Neural progenitor cell (in vitro differentiated cells): ENCODE data around the gene FLCN. TPM values are rescaled to one million over a fixed set of nuclear protein-coding genes. Genes with fewer than 3 reads are reported as not detected.

Experiments used
- DNase-seq: peaks from one replicate; pipeline ENCODE4 v3.0.0-alpha.2; 2016; ENCODE audit warnings: low spot score
- H2AFZ ChIP-seq: fragments of 200-600 bp; sonication (generic); replicated peaks from 2 replicates; pipeline ENCODE4 v1.6.1; 2016; ENCODE audit warnings: antibody characterized with exemption
- H3F3A ChIP-seq: fragments of 200-600 bp; sonication (generic); 2 replicates; pipeline ENCODE4 v1.6.1; 2016; ENCODE audit warnings: antibody characterized with exemption, low read depth
- H3K27ac ChIP-seq: fragments of 200-600 bp; sonication (generic); 2 replicates; pipeline ENCODE4 v1.5.1; 2016; ENCODE audit warnings: mild to moderate bottlenecking
- H3K27me3 ChIP-seq: fragments of 200-600 bp; sonication (generic); 2 replicates; pipeline ENCODE4 v1.6.1; 2016; ENCODE audit warnings: mild to moderate bottlenecking, moderate library complexity
- H3K36me3 ChIP-seq: fragments of 200-600 bp; sonication (generic); 2 replicates; pipeline ENCODE4 v1.5.1; 2016
- H3K4me1 ChIP-seq: fragments of 200-600 bp; sonication (generic); 2 replicates; pipeline ENCODE4 v1.6.1; 2016; ENCODE audit warnings: mixed run types
- H3K4me2 ChIP-seq: fragments of 200-600 bp; sonication (generic); 2 replicates; pipeline ENCODE4 v1.6.1; 2016
- H3K4me3 ChIP-seq: fragments of 200-600 bp; sonication (generic); 2 replicates; pipeline ENCODE4 v1.5.1; 2016
- H3K79me2 ChIP-seq: fragments of 200-600 bp; sonication (generic); 2 replicates; pipeline ENCODE4 v1.6.1; 2016; ENCODE audit warnings: low read depth
- H3K9ac ChIP-seq: fragments of 200-600 bp; sonication (generic); 2 replicates; pipeline ENCODE4 v1.6.1; 2016
- H3K9me3 ChIP-seq: fragments of 200-600 bp; sonication (generic); 2 replicates; pipeline ENCODE4 v1.5.1; 2016; ENCODE audit warnings: low read depth
- H4K20me1 ChIP-seq: fragments of 200-600 bp; sonication (generic); 2 replicates; pipeline ENCODE4 v1.6.1; 2016; ENCODE audit warnings: low read depth
- H3K27ac Mint-ChIP-seq: 3 replicates; pipeline ENCODE4 v1.8.0; 2021; ENCODE audit warnings: mixed read lengths
- H3K27me3 Mint-ChIP-seq: 2 replicates; pipeline ENCODE4 v1.8.0; 2022; ENCODE audit warnings: low read depth, mild to moderate bottlenecking, inconsistent platforms, moderate library complexity, mixed read lengths; ENCODE audit not compliant: insufficient read depth
- H3K36me3 Mint-ChIP-seq: 3 replicates; pipeline ENCODE4 v1.8.0; 2021; ENCODE audit warnings: mixed read lengths
- H3K4me1 Mint-ChIP-seq: 3 replicates; pipeline ENCODE4 v1.8.0; 2021; ENCODE audit warnings: mixed read lengths
- H3K4me3 Mint-ChIP-seq: 3 replicates; pipeline ENCODE4 v1.8.0; 2021; ENCODE audit warnings: mild to moderate bottlenecking, moderate library complexity, mixed read lengths
- H3K9me3 Mint-ChIP-seq: 3 replicates; pipeline ENCODE4 v1.8.0; 2020; ENCODE audit warnings: mixed read lengths
- EZH2 ChIP-seq: fragments of 200-600 bp; sonication (generic); IDR thresholded peaks from 2 replicates; pipeline ENCODE4 v1.6.1; 2017; ENCODE audit warnings: antibody characterized with exemption, mild to moderate bottlenecking, moderate library complexity
- EZH2phosphoT487 ChIP-seq: fragments of 200-600 bp; sonication (generic); IDR thresholded peaks from 2 replicates; pipeline ENCODE4 v1.6.1; 2017; ENCODE audit warnings: antibody characterized with exemption
- total RNA-seq: library from RNA; depleted of rRNA; stranded (reverse); fragments of >200 nt; gene quantifications from 2 replicates; pipeline ENCODE4 v1.2.3, GENCODE V29; 2015; ENCODE audit warnings: low replicate concordance
- TF ChIP-seq, protein P1 (sequence below): fragments of 200-600 bp; sonication (generic); IDR thresholded peaks from 2 replicates; pipeline ENCODE4 v1.5.1; 2017; ENCODE audit warnings: antibody characterized with exemption, mild to moderate bottlenecking

Gene FLCN
- total RNA-seq, 1 donor from 2014 or later: 16.3 TPM

DNA sequence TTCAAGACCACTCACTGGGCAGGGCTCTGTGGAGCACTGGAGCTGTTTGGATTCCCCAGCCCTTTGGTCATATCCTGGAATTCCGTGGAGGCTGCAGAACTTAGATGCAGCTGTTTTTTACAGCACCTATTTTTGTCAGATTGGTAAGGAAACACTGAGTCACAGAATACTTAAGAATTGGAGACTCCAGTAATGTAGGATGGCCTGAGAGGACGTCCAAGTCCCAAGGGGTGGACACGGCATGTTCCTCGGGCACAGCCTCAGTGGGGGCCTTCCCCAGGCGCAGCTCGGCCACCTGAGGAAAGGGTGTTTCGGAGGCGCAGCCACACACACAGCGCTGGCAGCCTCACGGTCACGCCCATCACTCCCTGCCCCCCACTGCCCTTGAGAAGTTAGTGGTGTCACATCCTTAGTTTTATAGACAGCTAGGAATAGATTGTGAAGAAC lies 45.6 kb downstream of the FLCN start:
- no peak overlapping the region for H3K27ac Mint-ChIP-seq
- H4K20me1 ChIP-seq: no peaks in the 10 kb centered on the region
- H3K9ac ChIP-seq: no peak overlapping the region
- no peak overlapping the region for H3K4me3 Mint-ChIP-seq
- H3F3A ChIP-seq: peaks cover 3% of the 10 kb centered on the region
- no peaks in the 10 kb centered on the region for H3K36me3 ChIP-seq
- H3K36me3 Mint-ChIP-seq: peaks cover 9% of the 10 kb centered on the region
- H3K9me3 ChIP-seq: no peaks in the 10 kb centered on the region
- no peaks in the 10 kb centered on the region for H3K9me3 Mint-ChIP-seq
- TF ChIP-seq EZH2phosphoT487: no peak
- TF ChIP-seq, protein P1, sequence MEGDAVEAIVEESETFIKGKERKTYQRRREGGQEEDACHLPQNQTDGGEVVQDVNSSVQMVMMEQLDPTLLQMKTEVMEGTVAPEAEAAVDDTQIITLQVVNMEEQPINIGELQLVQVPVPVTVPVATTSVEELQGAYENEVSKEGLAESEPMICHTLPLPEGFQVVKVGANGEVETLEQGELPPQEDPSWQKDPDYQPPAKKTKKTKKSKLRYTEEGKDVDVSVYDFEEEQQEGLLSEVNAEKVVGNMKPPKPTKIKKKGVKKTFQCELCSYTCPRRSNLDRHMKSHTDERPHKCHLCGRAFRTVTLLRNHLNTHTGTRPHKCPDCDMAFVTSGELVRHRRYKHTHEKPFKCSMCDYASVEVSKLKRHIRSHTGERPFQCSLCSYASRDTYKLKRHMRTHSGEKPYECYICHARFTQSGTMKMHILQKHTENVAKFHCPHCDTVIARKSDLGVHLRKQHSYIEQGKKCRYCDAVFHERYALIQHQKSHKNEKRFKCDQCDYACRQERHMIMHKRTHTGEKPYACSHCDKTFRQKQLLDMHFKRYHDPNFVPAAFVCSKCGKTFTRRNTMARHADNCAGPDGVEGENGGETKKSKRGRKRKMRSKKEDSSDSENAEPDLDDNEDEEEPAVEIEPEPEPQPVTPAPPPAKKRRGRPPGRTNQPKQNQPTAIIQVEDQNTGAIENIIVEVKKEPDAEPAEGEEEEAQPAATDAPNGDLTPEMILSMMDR: no peak
- TF ChIP-seq EZH2: no peak
- H3K4me1 Mint-ChIP-seq: peaks cover 4% of the 10 kb centered on the region
- no peak for DNase-seq
- no peaks in the 10 kb centered on the region for H3K4me1 ChIP-seq
- no peaks in the 10 kb centered on the region for H3K27me3 ChIP-seq
- no peak overlapping the region for H2AFZ ChIP-seq
- no peak overlapping the region for H3K27ac ChIP-seq
- H3K79me2 ChIP-seq: no peaks in the 10 kb centered on the region
- no peaks in the 10 kb centered on the region for H3K27me3 Mint-ChIP-seq
- no peak overlapping the region for H3K4me3 ChIP-seq
- H3K4me2 ChIP-seq: no peak overlapping the region

DNA sequence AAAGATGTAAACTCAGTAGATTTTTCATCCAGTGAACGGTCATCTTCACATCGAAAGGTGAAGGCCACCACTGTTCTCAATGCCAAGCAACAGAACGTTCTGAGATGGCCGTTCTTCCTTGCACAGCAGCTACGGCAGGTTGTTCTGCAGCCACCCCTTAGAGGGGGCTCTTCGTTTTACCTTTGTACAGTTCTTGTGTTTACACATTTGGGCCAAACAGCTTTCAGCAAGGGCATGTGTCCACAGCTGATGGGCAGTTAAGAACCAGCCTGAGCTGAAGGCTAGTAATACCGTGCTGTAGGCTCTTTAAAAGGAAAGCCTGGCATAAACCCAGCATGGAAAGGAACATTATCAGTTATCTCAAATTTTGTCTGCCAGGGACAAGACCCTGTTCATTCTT lies 46.8 kb downstream of the FLCN start:
- TF ChIP-seq, protein P1: no peak
- TF ChIP-seq EZH2 (no peak), EZH2phosphoT487 (no peak)

DNA sequence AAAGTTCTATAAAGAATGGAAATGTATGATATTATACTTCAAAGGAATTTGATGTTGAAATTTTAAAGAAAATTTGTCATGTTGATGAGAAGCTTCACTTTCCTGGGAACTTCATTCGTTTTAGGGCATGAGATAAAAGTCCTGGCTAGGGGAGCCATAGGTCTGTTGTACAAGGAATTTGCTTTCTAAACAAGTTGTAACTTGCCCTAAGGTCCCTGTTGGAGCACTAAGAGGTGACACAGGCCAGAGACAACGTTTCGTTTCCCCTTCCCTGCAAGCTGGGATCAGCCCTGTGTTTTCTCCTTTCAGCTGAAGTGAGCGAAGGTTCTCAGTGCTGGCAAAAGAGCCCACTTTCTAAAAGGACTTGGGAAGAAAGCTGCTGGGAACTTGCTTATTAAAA lies 47.4 kb downstream of the FLCN start:
- Mint-ChIP-seq H3K9me3 (no peaks in the 10 kb centered on the region), H3K36me3 (peaks cover 12% of the 10 kb centered on the region), H3K4me1 (peaks cover 4% of the 10 kb centered on the region), H3K27me3 (no peaks in the 10 kb centered on the region), H3K4me3 (no peak overlapping the region), H3K27ac (no peak overlapping the region)
- H3K4me1 ChIP-seq: no peaks in the 10 kb centered on the region
- no peak overlapping the region for H3K4me3 ChIP-seq
- TF ChIP-seq EZH2phosphoT487 (no peak), EZH2 (no peak)
- TF ChIP-seq, protein P1: no peak
- H3K9ac ChIP-seq: no peak overlapping the region
- H3K27ac ChIP-seq: no peak overlapping the region
- no peaks in the 10 kb centered on the region for H3K9me3 ChIP-seq
- H2AFZ ChIP-seq: no peak overlapping the region
- H4K20me1 ChIP-seq: no peaks in the 10 kb centered on the region
- H3K36me3 ChIP-seq: no peaks in the 10 kb centered on the region
- H3K4me2 ChIP-seq: no peak overlapping the region
- no peaks in the 10 kb centered on the region for H3K79me2 ChIP-seq
- DNase-seq: no peak
- peaks cover 3% of the 10 kb centered on the region for H3F3A ChIP-seq
- H3K27me3 ChIP-seq: no peaks in the 10 kb centered on the region

More for the DNA sequence above, 46.8 kb downstream of the FLCN start:
- Histone ChIP-seq H3K79me2 (no peaks in the 10 kb centered on the region), H3K4me3 (no peak overlapping the region), H3K36me3 (no peaks in the 10 kb centered on the region), H3F3A (peaks cover 3% of the 10 kb centered on the region), H3K9ac (no peak overlapping the region), H3K4me2 (no peak overlapping the region), H3K27me3 (no peaks in the 10 kb centered on the region), H2AFZ (no peak overlapping the region), H3K9me3 (no peaks in the 10 kb centered on the region), H3K27ac (no peak overlapping the region), H3K4me1 (no peaks in the 10 kb centered on the region), H4K20me1 (no peaks in the 10 kb centered on the region)
- Mint-ChIP-seq H3K4me1 (peaks cover 4% of the 10 kb centered on the region), H3K27me3 (no peaks in the 10 kb centered on the region), H3K36me3 (peaks cover 12% of the 10 kb centered on the region), H3K27ac (no peak overlapping the region), H3K9me3 (no peaks in the 10 kb centered on the region), H3K4me3 (no peak overlapping the region)
- DNase-seq: no peak
